Mucosa of rectum (tissue), 2 donors: ENCODE results near the gene DNASE1L1.

Experiments
- H3K27ac ChIP-seq, 2 donors: one replicate each; pipeline ENCODE4 v1.7.0; 2013; ENCODE audit warnings: inconsistent platforms in 2 of 2, low read depth in 2 of 2, low read length in 2 of 2
- H3K27me3 ChIP-seq, 2 donors: one replicate each; pipeline ENCODE4 v1.7.0; 2013; ENCODE audit warnings: low read length in 2 of 2; ENCODE audit not compliant: control insufficient read depth in 2 of 2, insufficient read depth in 2 of 2
- H3K36me3 ChIP-seq, 2 donors: one replicate each; pipeline ENCODE4 v1.7.0; 2013; ENCODE audit warnings: low read length in 2 of 2; ENCODE audit not compliant: control insufficient read depth in 2 of 2, insufficient read depth in 2 of 2
- H3K4me1 ChIP-seq, 2 donors: one replicate each; pipeline ENCODE4 v1.7.0; 2013; ENCODE audit warnings: low read length in 2 of 2, mild to moderate bottlenecking in 1 of 2; ENCODE audit not compliant: control insufficient read depth in 2 of 2, insufficient read depth in 2 of 2
- H3K4me3 ChIP-seq, 2 donors: one replicate each; pipeline ENCODE4 v1.7.0; 2013; ENCODE audit warnings: low read length in 2 of 2
- H3K9ac ChIP-seq, 2 donors: one replicate each; pipeline ENCODE4 v1.7.0; 2013; ENCODE audit warnings: low read length in 2 of 2, low read depth in 1 of 2, mild to moderate bottlenecking in 1 of 2
- H3K9me3 ChIP-seq, 2 donors: one replicate each; pipeline ENCODE4 v1.7.0; 2013; ENCODE audit warnings: low read length in 2 of 2; ENCODE audit not compliant: control insufficient read depth in 2 of 2
- donor health status: healthy.
- donor health status: Normal muscosa, but diverticular disease.

The DNASE1L1 gene

DNA sequence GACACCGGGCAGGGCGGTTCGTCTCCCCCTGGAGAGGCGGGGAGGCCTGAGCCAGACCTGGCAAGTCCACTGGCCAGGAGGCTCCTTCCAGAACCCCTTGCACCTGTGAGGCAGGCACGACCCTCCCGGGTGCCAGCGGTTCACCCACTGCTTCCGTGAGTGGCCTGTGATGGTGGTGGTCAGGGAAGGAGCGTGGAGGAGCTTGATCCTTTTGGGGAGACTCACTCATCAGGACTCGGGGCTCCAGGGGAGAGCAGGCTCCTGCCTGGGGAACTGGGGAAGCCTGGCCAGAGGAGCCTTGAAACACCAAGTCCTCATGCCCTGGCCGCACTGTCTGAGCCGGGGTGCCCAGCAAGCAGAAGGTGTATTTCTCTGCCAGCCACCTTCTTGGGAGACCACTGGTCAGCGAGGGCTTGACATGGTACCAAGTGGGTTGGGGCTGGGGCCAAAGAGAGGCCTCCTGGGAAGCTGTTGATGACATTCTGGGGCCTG, 35.7 kb upstream of the DNASE1L1 start:
- peak overlapping the region; percentile 62 to 66 for H3K4me3 ChIP-seq
- no peaks in the 10 kb centered on the region for H3K9me3 ChIP-seq
- H3K27me3 ChIP-seq: no peaks in the 10 kb centered on the region
- H3K27ac ChIP-seq: peak overlapping the region; percentile 68 to 74
- H3K4me1 ChIP-seq: peaks cover 7 to 10% of the 10 kb centered on the region in 2 donors
- peaks cover 15 to 16% of the 10 kb centered on the region in 2 donors for H3K36me3 ChIP-seq
- peak overlapping the region; percentile 63 to 86 for H3K9ac ChIP-seq

DNA sequence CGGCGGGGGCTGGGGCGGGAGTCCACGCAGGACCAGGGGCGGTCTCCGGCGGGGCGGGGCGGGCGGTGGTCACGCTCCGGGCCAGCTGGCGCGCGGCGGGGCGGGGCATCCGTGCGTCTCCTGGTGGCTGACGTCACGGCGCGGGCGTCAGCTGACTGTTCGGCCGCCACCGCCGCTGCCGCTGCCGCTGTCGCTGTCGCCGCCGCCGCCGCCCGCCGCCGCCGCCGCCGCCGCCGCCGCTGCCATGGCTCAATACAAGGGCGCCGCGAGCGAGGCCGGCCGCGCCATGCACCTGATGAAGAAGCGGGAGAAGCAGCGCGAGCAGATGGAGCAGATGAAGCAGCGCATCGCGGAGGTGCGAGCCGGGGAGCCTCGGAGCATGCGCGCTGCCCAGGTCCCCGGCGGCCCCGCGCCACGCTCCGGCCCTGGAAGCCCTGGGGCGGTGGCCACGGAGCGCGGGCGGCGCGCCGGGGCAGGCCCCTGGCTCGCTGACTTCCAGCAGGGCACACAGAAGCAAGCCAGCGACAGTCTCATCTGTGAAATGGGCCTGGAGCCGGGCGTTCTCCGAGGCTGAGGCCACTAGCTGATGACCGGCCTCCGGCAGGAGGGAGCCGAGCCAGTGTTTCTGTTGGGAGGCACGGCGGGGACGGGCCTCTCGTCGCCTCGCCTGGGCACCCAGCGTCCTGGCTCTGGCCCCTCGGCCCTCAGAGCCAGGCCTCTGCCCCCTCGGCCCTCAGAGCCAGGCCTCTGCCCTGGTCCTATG, 35.1 kb upstream of the DNASE1L1 start, which contains the start of gene FAM50A:
FAM50A (plus strand) TSS at position 150 of the 763 bp plus-strand sequence; CDS start at position 245, 95 bp downstream.
- Histone ChIP-seq H3K9me3 (no peaks in the 10 kb centered on the region), H3K4me3 (peak within 1 kb of the TSS; percentile 62 to 66), H3K9ac (peak within 1 kb of the TSS; percentile 63 to 86), H3K36me3 (peaks cover 12 to 16% of the 10 kb centered on the region in 2 donors), H3K27me3 (no peaks in the 10 kb centered on the region), H3K27ac (peak within 1 kb of the TSS; percentile 68 to 74), H3K4me1 (peaks cover 7 to 10% of the 10 kb centered on the region in 2 donors)

DNA sequence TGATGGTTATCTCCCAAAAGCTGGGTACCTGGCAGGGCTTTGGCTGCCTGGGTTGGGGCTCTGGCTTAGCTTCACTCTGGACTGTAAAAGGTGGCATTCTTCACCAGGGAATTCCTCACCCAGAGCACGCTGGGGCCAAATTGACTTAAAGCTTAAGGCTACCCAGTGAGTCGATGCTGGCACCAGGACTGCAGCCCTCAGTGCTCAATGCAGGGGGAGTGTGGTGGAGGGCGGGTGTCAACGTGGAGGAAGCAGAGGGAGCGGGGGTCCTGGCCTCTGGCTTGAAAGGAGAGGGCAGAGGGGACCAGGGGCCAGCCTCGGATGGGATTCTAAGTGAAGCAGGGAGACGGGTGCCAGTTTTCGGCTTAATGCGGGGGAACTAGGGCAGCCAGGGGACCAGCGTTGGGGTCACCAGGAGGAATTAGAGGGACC, 34.4 kb upstream of the DNASE1L1 start:
- Histone ChIP-seq H3K4me3 (peak overlapping the region; percentile 48 to 55), H3K9me3 (no peaks in the 10 kb centered on the region), H3K9ac (peak overlapping the region; percentile 56 to 58), H3K4me1 (peaks cover 7 to 10% of the 10 kb centered on the region in 2 donors), H3K27me3 (no peaks in the 10 kb centered on the region), H3K27ac (peak overlapping the region; percentile 58 to 70), H3K36me3 (peaks cover 6 to 13% of the 10 kb centered on the region in 2 donors)

DNA sequence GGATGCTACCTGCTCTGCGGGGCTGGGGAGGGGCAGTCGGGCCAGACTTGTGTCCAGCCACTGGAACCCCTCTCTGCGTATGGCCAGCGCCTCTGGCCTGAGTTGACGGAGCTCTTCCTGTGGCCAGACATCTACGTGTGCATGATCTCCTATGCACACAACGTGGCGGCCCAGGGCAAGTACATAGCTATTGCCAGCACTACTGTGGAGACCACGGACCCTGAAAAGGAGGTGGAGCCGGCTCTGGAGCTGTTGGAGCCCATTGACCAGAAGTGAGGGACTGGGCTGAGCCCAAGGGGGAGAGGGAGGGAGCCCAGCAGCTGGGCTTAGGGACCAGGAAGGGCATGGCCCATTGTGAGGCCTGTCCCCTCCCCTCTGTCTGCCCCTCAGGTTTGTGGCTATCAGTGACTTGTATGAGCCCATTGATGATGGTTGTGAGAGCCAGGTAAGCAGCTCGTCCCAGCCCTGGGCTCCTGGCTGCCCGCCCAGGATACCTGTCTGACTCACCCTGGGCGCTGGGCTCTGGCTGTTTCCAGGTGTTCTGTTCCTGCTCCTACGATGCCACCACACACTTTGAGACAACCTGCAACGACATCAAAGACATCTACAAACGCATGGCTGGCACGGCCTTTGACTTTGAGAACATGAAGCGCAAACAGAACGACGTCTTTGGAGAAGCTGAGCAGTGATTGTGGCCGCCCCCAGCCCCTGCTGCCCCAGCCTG, 33.1 kb upstream of the DNASE1L1 start:
- Histone ChIP-seq H3K9me3 (no peaks in the 10 kb centered on the region), H3K4me3 (no peak overlapping the region), H3K27ac (no peak overlapping the region), H3K9ac (no peak overlapping the region), H3K4me1 (peaks cover 9 to 10% of the 10 kb centered on the region in 2 donors), H3K27me3 (peaks cover 0 to 1% of the 10 kb centered on the region in 2 donors), H3K36me3 (peaks cover 6 to 11% of the 10 kb centered on the region in 2 donors)

DNA sequence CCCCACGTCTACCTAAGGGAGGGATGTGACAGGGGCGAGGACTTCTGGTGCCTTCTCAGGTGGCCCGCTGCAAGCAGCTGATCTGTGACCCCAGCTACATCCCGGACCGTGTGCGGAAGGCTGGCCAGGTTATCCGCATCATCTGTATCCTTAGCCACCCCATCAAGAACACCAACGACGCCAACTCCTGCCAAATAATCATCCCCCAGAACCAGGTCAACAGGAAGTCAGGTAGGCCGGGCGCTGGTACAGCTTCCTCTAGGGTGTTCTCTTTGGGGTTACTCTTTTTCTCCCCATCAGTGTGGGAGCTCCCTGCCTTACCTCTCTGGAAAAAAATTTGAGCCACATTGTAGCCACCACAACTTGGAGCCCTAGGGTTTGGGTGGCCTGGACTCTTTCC, 32.5 kb upstream of the DNASE1L1 start:
- peaks cover 6 to 11% of the 10 kb centered on the region in 2 donors for H3K36me3 ChIP-seq
- no peaks in the 10 kb centered on the region for H3K9me3 ChIP-seq
- peaks cover 0 to 1% of the 10 kb centered on the region in 2 donors for H3K27me3 ChIP-seq
- no peak overlapping the region for H3K4me3 ChIP-seq
- H3K9ac ChIP-seq: no peak overlapping the region
- H3K4me1 ChIP-seq: peaks cover 9 to 10% of the 10 kb centered on the region in 2 donors
- no peak overlapping the region for H3K27ac ChIP-seq

DNA sequence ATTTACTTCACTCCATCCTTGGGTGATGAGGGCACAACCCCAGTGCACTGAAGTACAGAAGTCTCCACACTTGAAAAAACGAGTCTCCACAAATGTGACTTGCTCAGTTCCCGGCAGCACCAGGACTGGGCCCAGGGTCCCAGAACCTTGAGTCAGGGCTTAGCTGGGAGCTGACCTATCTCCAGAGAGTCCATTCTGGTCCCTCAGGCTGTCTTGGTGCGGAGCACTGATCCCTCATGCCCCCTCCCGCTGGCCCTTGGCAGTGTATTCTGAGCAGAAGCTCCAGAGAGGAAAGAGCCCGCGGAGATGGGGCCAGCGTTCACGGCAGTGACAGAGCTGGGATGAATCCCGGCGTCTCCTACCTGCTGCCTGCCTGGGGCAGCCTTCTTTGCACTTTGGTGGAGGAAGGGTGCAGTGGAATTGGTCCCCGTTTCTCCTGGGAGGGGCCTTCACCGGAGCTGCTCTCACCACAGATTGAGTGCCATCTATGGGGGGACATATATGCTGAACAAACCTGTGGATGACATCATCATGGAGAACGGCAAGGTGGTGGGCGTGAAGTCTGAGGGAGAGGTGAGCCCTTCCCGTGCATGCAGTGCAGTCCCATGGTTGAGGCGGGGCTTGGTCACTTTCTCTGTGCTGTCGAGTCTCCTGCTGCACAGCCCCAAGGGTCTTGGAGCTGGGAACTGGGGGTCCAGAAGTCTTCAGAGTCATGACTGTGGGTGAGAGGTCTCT, 31.7 kb upstream of the DNASE1L1 start:
- Histone ChIP-seq H3K9me3 (no peaks in the 10 kb centered on the region), H3K4me1 (peaks cover 9 to 10% of the 10 kb centered on the region in 2 donors), H3K9ac (no peak overlapping the region), H3K36me3 (peaks cover 6 to 7% of the 10 kb centered on the region in 2 donors), H3K27me3 (peaks cover 0 to 1% of the 10 kb centered on the region in 2 donors), H3K4me3 (no peak overlapping the region), H3K27ac (no peak overlapping the region)

DNA sequence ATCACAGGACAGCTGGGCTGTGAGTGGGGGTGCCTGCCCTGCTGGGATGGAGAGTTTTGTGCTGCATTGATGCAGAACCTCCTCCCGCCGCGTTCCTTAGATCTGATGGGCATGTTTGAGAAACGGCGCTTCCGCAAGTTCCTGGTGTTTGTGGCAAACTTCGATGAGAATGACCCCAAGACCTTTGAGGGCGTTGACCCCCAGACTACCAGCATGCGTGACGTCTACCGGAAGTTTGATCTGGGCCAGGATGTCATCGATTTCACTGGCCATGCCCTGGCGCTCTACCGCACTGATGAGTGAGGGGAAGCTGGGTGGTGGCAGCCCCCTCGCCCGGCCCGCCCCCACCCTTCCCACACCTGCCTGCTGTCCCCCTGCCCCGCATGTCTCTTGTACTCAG, 30.8 kb upstream of the DNASE1L1 start:
- Histone ChIP-seq H3K4me3 (no peak overlapping the region), H3K36me3 (peaks cover 6 to 13% of the 10 kb centered on the region in 2 donors), H3K9me3 (no peaks in the 10 kb centered on the region), H3K27me3 (peaks cover 0 to 3% of the 10 kb centered on the region in 2 donors), H3K4me1 (peaks cover 4 to 7% of the 10 kb centered on the region in 2 donors), H3K27ac (no peak overlapping the region), H3K9ac (no peak overlapping the region)

DNA sequence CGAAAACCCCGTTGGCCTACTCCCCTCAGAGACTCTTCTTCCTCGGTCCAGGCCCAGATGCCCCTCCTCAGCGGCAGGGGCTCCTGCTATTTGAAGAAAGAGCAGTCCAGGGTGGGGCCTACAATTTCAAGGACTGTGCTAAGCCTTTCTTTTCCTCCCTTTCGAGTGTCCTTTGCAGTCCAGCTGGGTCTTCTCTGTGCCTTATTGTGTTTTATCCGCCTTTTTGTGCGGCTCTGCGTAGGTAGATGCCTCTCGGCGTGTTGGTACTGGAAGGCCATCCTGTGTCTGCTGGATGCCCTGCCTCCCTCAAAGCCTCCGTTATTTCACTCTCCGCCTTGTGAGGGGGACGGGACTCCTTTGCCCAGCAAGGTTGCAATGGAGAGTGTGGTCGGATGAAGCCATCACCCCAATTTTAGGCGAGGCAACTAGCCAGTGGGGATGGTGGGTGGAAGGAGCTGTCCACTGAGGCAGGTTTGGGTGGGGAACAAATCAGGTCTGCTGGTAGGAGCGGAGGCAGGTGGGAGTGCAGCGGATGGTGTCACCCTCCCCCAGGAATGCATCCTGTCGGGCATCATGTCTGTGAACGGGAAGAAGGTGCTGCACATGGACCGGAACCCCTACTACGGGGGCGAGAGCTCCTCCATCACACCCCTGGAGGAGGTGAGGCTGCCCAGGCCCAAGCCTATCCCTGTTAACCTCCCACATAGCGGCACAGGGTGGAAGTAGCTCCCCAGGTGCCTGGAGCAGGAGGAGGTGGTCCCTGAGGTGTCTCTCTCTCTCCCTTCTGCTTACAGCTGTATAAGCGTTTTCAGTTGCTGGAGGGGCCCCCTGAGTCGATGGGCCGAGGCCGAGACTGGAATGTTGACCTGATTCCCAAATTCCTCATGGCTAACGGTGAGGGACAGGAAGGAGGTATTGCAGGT, 29.2 kb upstream of the DNASE1L1 start:
- Histone ChIP-seq H3K36me3 (peaks cover 10 to 15% of the 10 kb centered on the region in 2 donors), H3K27ac (peak overlapping the region in 1 of 2 donors; percentile 32), H3K27me3 (peaks cover 0 to 3% of the 10 kb centered on the region in 2 donors), H3K4me1 (peaks cover 0 to 2% of the 10 kb centered on the region in 2 donors), H3K9me3 (no peaks in the 10 kb centered on the region), H3K4me3 (peak overlapping the region; percentile 69 to 77), H3K9ac (peak overlapping the region; percentile 14 to 58)
